Islet of Langerhans (tissue), 1 donor: ENCODE measurements around the gene CARHSP1.
"Not testable (repeated sequence)": the region's sequence is repeated elsewhere in the genome, so short reads cannot be mapped to it uniquely, and the experiment has no call there.

Source experiments
- FAIRE-seq: peaks from one replicate; lab custom pipeline; 2011; peaks lifted over from hg19 to GRCh38; lab: Jason Lieb, UNC

CARHSP1 gene

GRCh38 chr16:8868416-8869211 lies at the start of gene CARHSP1:
CARHSP1 (minus strand) TSS chr16:8869006; CDS start chr16:8859328, 9,678 bp downstream.
- FAIRE-seq = no peak

DNA sequence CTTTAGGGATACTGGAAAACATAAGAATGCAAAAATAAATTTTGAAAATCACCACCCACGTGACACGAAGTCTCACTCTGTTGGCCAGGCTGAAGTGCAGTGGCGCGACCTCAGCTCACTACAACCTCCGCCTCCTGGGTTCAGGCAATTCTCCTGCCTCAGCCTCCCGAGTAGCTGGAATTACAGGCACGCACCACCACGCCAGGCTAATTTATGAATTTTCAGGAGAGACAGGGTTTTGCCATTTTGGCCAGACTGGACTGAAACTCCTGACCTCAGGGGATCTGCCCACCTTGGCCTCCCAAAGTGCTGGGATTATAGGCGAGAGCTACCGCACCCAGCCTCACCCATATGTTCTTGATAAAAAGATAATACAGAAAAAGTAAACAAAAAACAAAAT lies 48.5 kb upstream of the CARHSP1 start:
- not testable (repeated sequence) for FAIRE-seq

GRCh38 chr16:8916541-8917225 lies 47.9 kb upstream of the CARHSP1 start:
- no peak for FAIRE-seq

DNA sequence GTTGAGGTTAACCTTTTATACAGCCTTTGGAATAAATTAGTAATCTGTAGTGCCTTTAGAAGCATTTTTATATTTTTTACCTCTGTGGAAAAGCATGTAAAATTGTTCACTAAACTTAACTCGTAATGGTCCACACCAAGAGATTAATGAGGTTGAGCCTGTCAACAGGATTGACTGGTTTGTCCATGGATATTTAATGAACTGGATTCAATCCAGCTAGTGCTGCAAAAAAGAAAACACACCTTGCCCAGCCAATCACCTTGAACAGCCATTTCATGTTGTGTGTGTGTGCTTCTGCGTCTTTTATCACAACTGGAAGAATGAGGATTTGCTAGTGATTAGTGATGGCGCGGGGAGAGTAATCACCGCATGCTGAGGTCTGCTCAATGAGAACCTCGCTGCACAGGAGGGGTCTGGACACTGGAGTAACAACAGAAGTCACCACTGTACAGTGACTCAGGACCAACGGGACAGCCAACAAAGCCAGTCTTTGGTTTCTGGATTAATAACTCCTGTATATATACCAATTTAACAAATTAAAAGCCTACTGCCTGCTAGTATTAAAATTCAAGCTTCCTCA lies 47.0 kb upstream of the CARHSP1 start:
- no peak for FAIRE-seq

GRCh38 chr16:8914098-8914497 lies 45.3 kb upstream of the CARHSP1 start:
- FAIRE-seq = no peak

- no peak for FAIRE-seq
These were observed 44.0 kb upstream of the CARHSP1 start for GRCh38 chr16:8912793-8913192.

- no peak for FAIRE-seq
These were observed 42.0 kb upstream of the CARHSP1 start for GRCh38 chr16:8910811-8911210.

GRCh38 chr16:8908810-8909468 lies 40.1 kb upstream of the CARHSP1 start:
- no peak for FAIRE-seq

DNA sequence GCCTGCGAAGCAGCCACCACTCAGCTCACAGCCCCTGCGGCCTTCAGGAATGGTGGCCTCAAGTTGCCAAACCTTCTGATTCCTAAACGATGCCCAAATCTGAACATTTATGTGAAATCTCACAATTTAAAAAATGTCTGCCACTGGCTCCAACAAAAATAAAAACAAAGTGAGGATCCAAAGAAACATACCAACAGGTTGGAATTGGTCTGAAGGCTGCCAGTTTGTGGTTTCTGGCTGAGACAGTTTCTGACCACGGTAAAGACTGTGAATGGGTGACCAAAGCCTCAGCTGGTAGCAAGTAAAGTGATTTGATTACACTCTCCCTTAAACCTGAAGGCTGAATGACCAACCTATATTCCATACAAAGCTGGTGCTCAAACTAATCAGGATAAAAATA lies 38.3 kb upstream of the CARHSP1 start:
- no peak for FAIRE-seq

DNA sequence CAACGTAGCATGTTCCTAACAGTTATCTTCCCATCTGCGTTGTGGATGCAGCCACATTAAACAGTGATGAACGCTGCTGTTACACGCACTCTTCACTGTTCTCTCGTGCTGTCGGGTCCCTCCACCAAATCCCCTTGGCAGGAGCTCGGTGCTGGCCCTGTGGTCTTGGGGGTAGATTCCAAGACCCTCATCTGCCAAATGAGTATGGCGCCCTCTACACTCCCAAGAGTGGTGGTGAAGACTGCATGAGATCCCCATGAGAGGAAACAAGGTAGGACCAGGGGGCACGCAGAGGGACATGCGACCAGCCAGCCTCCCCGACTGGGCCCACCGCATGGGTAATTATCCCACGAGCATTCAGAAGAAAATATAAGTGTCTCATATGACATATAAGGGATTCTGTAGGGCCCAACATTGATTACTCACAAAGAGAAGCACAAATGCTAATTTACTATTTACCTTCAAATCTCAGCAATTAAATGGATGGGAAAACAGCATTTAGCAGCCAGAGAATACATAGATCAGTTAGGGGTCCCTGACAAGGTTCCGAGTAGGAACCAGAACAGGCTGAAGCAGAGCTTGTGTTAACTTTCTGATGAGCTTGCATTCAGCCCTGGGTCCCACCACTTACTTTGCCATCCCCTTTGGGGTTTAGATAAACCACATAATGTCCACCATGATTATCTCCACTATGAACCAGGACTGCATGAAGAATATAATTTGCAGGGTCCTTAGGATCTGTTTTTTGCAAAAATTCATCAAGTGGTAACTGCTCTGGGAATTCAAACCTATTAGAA lies 37.2 kb upstream of the CARHSP1 start:
- FAIRE-seq = no peak

GRCh38 chr16:8905168-8905762 lies 36.5 kb upstream of the CARHSP1 start:
- FAIRE-seq = no peak

DNA sequence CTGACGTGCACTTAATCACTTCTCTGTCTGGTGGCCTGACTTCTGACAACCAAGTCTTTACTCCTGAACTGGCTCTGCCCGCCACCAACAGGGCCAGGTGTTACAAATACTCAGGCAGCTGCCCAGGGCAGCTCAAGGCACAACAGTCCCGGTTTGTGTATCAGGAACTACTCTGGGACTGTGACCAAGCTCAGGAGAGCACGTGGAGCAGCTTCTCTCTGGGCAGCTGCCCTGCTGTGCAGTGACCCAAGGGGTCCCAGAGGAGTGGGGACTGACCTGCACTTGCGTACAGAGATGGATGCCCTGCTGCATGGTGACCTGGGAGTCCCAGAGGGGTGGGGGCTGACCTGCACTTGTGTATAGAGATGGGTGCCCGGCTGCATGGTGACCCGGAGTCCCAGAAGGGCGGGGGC lies 35.2 kb upstream of the CARHSP1 start:
- no peak for FAIRE-seq

DNA sequence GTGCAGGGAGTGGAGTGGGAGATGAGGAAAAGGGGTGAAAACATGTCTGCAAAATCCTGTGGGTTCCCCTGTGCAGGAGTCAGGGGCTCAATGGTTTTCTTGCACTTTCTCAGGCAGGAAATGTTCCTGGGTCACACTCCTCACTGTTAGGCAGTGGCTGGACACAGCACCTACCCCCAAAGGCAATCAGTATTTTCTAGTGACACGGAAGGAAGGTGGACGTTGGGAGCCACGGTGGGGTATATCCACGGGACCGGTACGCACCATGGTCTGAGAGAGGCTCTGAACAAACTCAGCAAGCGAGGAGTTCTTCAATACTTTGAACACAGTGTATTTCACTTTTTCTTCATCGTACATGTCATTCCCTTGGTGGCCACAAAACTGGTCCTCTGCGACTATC lies 34.2 kb upstream of the CARHSP1 start:
- no peak for FAIRE-seq

- FAIRE-seq = no peak
These were observed 32.6 kb upstream of the CARHSP1 start for GRCh38 chr16:8901320-8901861.

DNA sequence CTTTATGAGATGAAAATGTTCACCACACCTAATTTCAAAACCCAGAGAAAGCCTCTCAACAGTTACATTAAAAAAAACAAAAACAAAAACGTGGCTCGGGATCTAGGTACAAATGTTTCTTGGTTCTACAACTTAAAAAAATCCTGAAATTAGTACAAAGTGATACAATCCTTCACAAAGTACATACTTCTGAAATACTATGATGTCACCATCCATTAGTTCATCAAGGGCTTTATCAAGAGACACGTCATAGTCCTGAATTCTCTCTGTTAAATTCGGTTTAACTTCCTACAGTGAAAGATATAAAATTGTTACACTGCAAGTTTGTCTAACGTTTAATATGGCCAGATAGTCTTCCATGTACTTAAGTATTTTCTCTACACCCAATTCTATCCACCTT lies 31.5 kb upstream of the CARHSP1 start:
- no peak for FAIRE-seq

DNA sequence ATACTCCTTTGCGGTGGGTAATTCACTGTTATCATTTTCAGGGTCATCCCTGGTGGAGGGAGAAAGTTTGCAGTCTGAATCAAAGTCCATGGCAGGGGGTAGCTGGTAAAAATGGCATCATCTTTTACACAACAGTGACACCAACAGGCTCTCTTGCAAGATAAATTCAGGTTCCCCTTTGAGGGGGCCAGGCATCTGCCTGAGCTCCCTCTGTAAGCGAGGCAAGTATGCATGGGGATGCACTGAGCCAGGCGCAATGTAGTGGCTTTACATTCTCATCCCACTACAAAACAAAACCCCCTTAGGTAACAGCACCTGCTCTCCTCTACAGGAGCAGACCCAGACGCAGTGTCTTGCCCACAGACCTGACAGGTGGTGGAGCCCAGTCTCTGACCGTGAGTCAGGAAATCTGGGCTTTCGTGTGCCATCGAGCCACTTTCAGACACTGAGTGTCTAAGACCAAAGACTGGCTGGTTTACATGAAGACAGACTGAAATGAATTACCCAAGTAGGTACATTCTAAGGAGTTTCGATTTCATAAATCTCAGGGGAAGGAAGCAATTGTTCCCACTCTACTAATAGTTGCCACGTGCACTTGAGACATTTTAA lies 31.0 kb upstream of the CARHSP1 start:
- FAIRE-seq = no peak

- no peak for FAIRE-seq
These were observed 30.0 kb upstream of the CARHSP1 start for GRCh38 chr16:8898660-8899318.

GRCh38 chr16:8894736-8895334 lies 26.0 kb upstream of the CARHSP1 start:
- no peak for FAIRE-seq

DNA sequence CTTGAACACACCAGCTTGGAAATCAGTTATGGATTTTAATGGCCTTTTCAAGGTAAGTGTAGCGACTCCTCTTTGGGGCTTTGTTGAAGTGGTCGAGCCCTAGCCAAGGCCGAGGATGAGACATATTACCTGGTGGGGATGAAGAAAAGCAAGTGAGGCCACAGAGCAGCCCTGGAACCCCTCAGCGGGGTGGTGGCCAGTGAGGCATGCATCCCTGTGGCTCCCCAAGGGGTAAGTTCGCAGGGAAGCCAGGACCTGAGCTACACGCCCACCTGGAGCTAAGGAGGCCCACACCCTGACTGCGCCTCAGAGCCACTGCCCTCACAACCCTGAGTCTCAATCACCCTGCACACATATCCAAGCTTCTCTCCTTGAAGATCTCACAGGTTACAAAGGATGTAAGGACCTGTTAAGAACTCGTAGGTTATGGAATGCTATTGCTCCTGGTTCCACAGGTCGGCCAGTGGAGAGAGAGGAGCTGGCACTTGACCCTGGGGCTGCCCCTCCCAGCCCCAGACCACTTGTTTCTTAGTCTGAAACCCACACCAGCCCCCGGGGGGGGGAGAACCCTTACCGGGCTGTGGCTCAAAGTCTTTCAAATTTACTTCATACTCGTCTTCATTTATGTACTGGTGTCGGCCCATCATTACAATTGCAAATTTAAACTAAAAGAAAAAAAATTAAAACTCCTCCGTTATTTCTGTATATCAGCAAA lies 25.3 kb upstream of the CARHSP1 start:
- FAIRE-seq = no peak
